ENCODE data around the gene REPS1. TPM values are rescaled to one million over a fixed set of nuclear protein-coding genes. Genes with fewer than 3 reads are reported as not detected.

The REPS1 gene
- polyA plus RNA-seq, 3 donors from 2014 or later: 14.3 to 25.6 (median 18.2) TPM

DNA sequence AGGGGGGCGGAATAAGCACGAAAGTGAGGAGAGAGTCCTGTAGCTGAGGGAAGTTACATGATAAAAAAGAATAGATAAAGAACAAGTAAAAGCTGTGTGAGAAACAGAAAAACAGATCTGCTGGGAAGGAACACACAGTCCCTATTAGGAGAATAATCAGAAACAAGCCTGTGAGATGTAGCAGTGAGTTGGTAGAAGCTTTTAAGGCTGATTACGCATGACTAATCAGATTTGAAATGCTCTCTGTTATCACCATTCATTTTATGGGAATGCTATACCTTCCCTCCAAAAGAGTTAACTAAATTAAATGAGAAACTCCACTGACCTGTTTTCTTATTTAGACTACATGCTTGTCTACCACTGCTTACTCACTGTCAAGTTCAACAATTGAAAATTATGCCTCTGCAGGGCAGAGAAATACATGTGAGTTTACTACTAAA is 15.8 kb downstream of the REPS1 start:
- Mint-ChIP-seq H3K4me3 (peak overlapping the region in 1 of 5 donors; percentile 7), H3K9me3 (no peaks in the 10 kb centered on the region), H3K36me3 (no peaks in the 10 kb centered on the region), H3K27ac (peak overlapping the region in 4 of 6 donors; percentile 1 to 75 (median 60)), H3K4me1 (peaks cover 58 to 87% of the 10 kb centered on the region in 2 donors), H3K27me3 (ENCODE audit: low read depth in 3 of 3) (peaks cover 0 to 1% (median 1%) of the 10 kb centered on the region in 3 donors)
- no peak for DNase-seq

GRCh38 chr6:138971601-138972000 is 16.5 kb downstream of the REPS1 start:
- Mint-ChIP-seq H3K27me3 (ENCODE audit: low read depth in 3 of 3) (peaks cover 0 to 1% (median 1%) of the 10 kb centered on the region in 3 donors), H3K4me1 (peaks cover 58 to 87% of the 10 kb centered on the region in 2 donors), H3K9me3 (no peaks in the 10 kb centered on the region), H3K27ac (peak overlapping the region; percentile 3 to 75 (median 64)), H3K4me3 (peak overlapping the region in 2 of 5 donors; percentile 33), H3K36me3 (no peaks in the 10 kb centered on the region)
- no peak for DNase-seq

- peak in 2 of 3 donors; percentile 30 to 36 for DNase-seq
Observed at GRCh38 chr6:138970856-138971425, 17.1 kb downstream of the REPS1 start.

GRCh38 chr6:138970159-138970558 is 17.9 kb downstream of the REPS1 start:
- peaks cover 59 to 85% of the 10 kb centered on the region in 2 donors for H3K4me1 Mint-ChIP-seq
- peak overlapping the region in 1 of 5 donors; percentile 54 for H3K4me3 Mint-ChIP-seq
- H3K27ac Mint-ChIP-seq: peak overlapping the region in 4 of 6 donors; percentile 42 to 83 (median 65)

More at GRCh38 chr6:138970856-138971425, 17.1 kb downstream of the REPS1 start:
- peak overlapping the region; percentile 36 to 75 (median 64) for H3K27ac Mint-ChIP-seq
- H3K9me3 Mint-ChIP-seq: no peaks in the 10 kb centered on the region
- H3K4me3 Mint-ChIP-seq: peak overlapping the region; percentile 8 to 33 (median 22)
- peaks cover 60 to 88% of the 10 kb centered on the region in 2 donors for H3K4me1 Mint-ChIP-seq
- H3K36me3 Mint-ChIP-seq: no peaks in the 10 kb centered on the region
- peaks cover 0 to 1% (median 1%) of the 10 kb centered on the region in 3 donors for H3K27me3 Mint-ChIP-seq (ENCODE audit: low read depth in 3 of 3)

DNA sequence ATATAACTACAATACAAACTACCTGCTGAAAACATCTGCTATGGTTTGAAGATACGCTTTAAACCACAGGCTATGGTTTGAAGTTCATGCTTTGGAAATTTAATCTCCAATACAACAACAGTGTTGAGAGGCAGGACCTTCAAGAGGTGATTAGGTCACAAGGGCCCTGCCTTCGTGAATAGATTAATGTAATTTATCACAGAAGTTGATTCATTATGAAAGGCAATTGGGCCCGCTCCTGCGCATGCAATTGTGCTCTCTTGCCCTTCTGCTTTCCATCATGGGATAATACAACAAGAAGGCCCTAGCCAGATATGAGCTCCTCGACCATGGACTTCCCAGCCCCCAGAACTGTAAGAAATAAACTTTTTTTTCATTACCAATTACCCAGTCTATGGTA is 21.2 kb downstream of the REPS1 start:
- no peaks in the 10 kb centered on the region for H3K9me3 Mint-ChIP-seq
- peaks cover 37 to 52% of the 10 kb centered on the region in 2 donors for H3K4me1 Mint-ChIP-seq
- no peaks in the 10 kb centered on the region for H3K36me3 Mint-ChIP-seq
- DNase-seq: no peak
- H3K27me3 Mint-ChIP-seq (ENCODE audit: low read depth in 3 of 3): no peaks in the 10 kb centered on the region
- peak overlapping the region in 2 of 6 donors; percentile 36 to 57 for H3K27ac Mint-ChIP-seq
- H3K4me3 Mint-ChIP-seq: peak overlapping the region in 1 of 5 donors; percentile 33

More at GRCh38 chr6:138970159-138970558, 17.9 kb downstream of the REPS1 start:
- no peaks in the 10 kb centered on the region for H3K36me3 Mint-ChIP-seq
- H3K9me3 Mint-ChIP-seq: no peaks in the 10 kb centered on the region
- no peak for DNase-seq
- H3K27me3 Mint-ChIP-seq (ENCODE audit: low read depth in 3 of 3): peaks cover 0 to 1% (median 1%) of the 10 kb centered on the region in 3 donors

DNA sequence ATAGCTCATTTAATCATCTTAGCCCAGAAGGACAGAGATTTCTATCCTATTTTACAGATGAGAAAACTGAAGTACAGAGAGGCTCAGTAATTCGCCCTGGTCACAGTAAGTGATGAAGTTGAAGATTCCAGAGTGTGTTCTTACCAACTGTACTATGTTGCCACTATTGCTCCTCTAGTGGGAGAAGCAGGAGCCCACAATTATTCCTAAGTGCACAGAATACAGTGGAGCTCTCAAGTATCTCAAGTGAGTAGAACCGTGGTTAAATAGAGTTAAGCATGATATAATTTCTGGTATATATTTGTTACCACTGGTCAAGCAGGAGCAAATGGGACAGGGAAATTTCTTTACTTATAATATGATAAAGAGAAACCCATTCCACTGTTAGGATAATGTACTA is 22.1 kb downstream of the REPS1 start:
- Mint-ChIP-seq H3K27ac (no peak overlapping the region), H3K4me1 (peaks cover 28 to 50% of the 10 kb centered on the region in 2 donors), H3K36me3 (no peaks in the 10 kb centered on the region), H3K9me3 (no peaks in the 10 kb centered on the region), H3K4me3 (no peak overlapping the region), H3K27me3 (ENCODE audit: low read depth in 3 of 3) (no peaks in the 10 kb centered on the region)
- DNase-seq: no peak

- DNase-seq: no peak
- H3K4me1 Mint-ChIP-seq: peaks cover 22 to 50% of the 10 kb centered on the region in 2 donors
- no peaks in the 10 kb centered on the region for H3K36me3 Mint-ChIP-seq
- H3K9me3 Mint-ChIP-seq: no peaks in the 10 kb centered on the region
- H3K4me3 Mint-ChIP-seq: no peak overlapping the region
- no peak overlapping the region for H3K27ac Mint-ChIP-seq
- H3K27me3 Mint-ChIP-seq (ENCODE audit: low read depth in 3 of 3): no peaks in the 10 kb centered on the region
Observed at GRCh38 chr6:138965291-138965874, 22.7 kb downstream of the REPS1 start.

GRCh38 chr6:138964012-138964411 is 24.0 kb downstream of the REPS1 start:
- Mint-ChIP-seq H3K4me1 (peaks cover 26 to 47% of the 10 kb centered on the region in 2 donors), H3K4me3 (no peak overlapping the region), H3K27ac (no peak overlapping the region), H3K27me3 (ENCODE audit: low read depth in 3 of 3) (no peaks in the 10 kb centered on the region), H3K36me3 (no peaks in the 10 kb centered on the region), H3K9me3 (no peaks in the 10 kb centered on the region)
- DNase-seq: no peak

- H3K36me3 Mint-ChIP-seq: no peaks in the 10 kb centered on the region
- no peak overlapping the region for H3K27ac Mint-ChIP-seq
- H3K27me3 Mint-ChIP-seq (ENCODE audit: low read depth in 3 of 3): no peaks in the 10 kb centered on the region
- H3K4me3 Mint-ChIP-seq: no peak overlapping the region
- no peak for DNase-seq
- peaks cover 26 to 47% of the 10 kb centered on the region in 2 donors for H3K4me1 Mint-ChIP-seq
- no peaks in the 10 kb centered on the region for H3K9me3 Mint-ChIP-seq
Observed at GRCh38 chr6:138963531-138963930, 24.5 kb downstream of the REPS1 start.

DNA sequence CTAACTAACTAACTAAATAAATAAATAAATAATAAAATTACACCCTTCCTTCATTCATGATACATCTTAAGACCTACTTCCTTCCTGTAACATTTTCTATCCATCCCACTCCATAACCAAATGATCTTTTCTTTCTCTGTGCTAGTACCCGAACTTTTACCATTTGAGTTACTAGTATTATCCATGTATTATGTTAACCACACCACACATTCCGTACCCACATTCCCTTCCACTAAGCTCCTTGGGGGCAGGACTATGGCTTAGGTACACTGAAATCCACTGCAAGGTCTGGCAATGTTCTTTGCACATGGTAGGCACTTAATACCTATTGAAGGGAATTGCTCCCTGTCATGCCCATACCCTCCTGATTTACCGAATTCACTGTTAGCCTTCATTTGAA is 24.9 kb downstream of the REPS1 start:
- no peaks in the 10 kb centered on the region for H3K36me3 Mint-ChIP-seq
- H3K9me3 Mint-ChIP-seq: no peaks in the 10 kb centered on the region
- H3K4me3 Mint-ChIP-seq: no peak overlapping the region
- H3K27ac Mint-ChIP-seq: no peak overlapping the region
- H3K27me3 Mint-ChIP-seq (ENCODE audit: low read depth in 3 of 3): no peaks in the 10 kb centered on the region
- DNase-seq: no peak
- peaks cover 30 to 48% of the 10 kb centered on the region in 2 donors for H3K4me1 Mint-ChIP-seq

GRCh38 chr6:138959521-138959920 is 28.5 kb downstream of the REPS1 start:
- H3K9me3 Mint-ChIP-seq: no peaks in the 10 kb centered on the region
- H3K27me3 Mint-ChIP-seq (ENCODE audit: low read depth in 3 of 3): no peaks in the 10 kb centered on the region
- no peak for DNase-seq
- peak overlapping the region in 3 of 6 donors; percentile 12 to 74 (median 59) for H3K27ac Mint-ChIP-seq
- peak overlapping the region in 1 of 5 donors; percentile 41 for H3K4me3 Mint-ChIP-seq
- peaks cover 50 to 66% of the 10 kb centered on the region in 2 donors for H3K4me1 Mint-ChIP-seq
- no peaks in the 10 kb centered on the region for H3K36me3 Mint-ChIP-seq

DNA sequence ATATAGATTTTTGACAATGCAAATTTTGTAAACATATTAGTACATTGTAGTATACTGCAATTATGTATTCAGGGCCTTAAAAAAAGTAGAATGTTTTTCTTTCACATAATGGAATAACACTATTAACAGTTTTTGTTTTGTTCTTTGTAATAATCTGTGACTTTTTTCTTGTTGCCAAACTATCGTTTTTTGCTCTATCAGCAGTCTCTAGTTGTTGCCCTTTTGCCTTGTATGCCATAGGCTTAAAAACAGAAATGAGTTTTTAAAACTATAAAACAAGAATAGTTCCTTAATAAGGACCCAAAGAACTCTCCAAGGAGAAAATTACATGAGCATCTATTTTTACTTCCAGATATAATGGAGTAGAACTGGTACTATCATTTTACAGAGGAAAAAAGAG is 29.5 kb downstream of the REPS1 start:
- Mint-ChIP-seq H3K36me3 (no peaks in the 10 kb centered on the region), H3K4me1 (peaks cover 58 to 75% of the 10 kb centered on the region in 2 donors), H3K4me3 (peak overlapping the region; percentile 63 to 79 (median 75)), H3K27me3 (ENCODE audit: low read depth in 3 of 3) (no peaks in the 10 kb centered on the region), H3K27ac (peak overlapping the region; percentile 59 to 89 (median 79)), H3K9me3 (no peaks in the 10 kb centered on the region)
- no peak for DNase-seq

DNA sequence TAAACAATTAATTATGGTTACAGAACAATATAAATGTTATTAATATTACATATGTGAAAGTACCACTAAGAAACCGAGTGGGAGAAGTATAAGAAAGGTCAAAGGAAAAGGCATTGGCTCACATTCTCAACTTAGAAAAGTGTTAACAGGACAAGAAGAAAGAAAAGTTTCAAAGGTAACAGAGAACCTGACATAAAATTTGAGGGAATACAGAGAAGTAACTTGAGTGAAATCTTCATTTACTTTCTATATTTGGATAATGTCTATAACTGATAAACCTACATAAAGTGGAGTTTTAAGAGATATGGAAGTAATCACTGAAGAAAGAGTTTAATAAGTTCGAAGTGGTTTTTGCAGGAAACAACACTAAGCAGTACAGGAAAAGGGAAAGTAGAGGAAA is 30.1 kb downstream of the REPS1 start:
- H3K4me1 Mint-ChIP-seq: peaks cover 65 to 82% of the 10 kb centered on the region in 2 donors
- H3K27ac Mint-ChIP-seq: peak overlapping the region; percentile 59 to 89 (median 79)
- peak overlapping the region; percentile 63 to 79 (median 75) for H3K4me3 Mint-ChIP-seq
- no peaks in the 10 kb centered on the region for H3K9me3 Mint-ChIP-seq
- H3K27me3 Mint-ChIP-seq (ENCODE audit: low read depth in 3 of 3): no peaks in the 10 kb centered on the region
- no peak for DNase-seq
- H3K36me3 Mint-ChIP-seq: no peaks in the 10 kb centered on the region

DNA sequence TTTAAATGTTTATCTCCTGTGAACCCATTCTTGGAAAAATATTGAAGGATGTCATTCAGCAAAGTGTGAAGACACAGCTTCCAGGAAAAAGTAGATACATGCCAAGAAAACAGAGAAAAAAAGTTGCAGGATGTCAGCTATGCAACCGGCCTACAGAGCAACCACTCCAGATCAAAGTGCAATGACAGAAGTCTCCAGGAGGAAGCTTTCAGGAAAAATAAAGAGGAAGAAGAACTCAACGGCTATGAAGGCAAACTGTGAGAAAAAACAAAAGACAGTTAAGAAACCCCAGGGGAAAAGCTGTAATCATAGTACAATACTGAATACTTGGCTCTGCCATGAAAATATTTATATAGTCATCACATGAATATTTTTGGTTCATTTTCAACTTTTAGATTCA is 30.6 kb downstream of the REPS1 start:
- Mint-ChIP-seq H3K9me3 (no peaks in the 10 kb centered on the region), H3K4me3 (peak overlapping the region; percentile 15 to 79 (median 66)), H3K36me3 (no peaks in the 10 kb centered on the region), H3K27ac (peak overlapping the region; percentile 1 to 78 (median 42)), H3K4me1 (peaks cover 66 to 84% of the 10 kb centered on the region in 2 donors), H3K27me3 (ENCODE audit: low read depth in 3 of 3) (no peaks in the 10 kb centered on the region)
- no peak for DNase-seq
